WTC11 (cell line): ENCODE results near the gene PRKAR2B.
"Not testable (repeated sequence)": the region's sequence is repeated elsewhere in the genome, so short reads cannot be mapped to it uniquely, and the experiment has no call there.

Source experiments
- CBFB ChIP-seq: sonication (generic); formaldehyde crosslinking; IDR thresholded peaks from 2 replicates; pipeline ENCODE4 v1.8.1; 2022; ENCODE audit warnings: mild to moderate bottlenecking, low read depth, missing genetic modification reagents
- ELF4 ChIP-seq: sonication (generic); formaldehyde crosslinking; IDR thresholded peaks from 2 replicates; pipeline ENCODE4 v1.8.1; 2022; ENCODE audit warnings: low read depth, mild to moderate bottlenecking, moderate library complexity, missing genetic modification reagents
- FOXP1 ChIP-seq: sonication (generic); formaldehyde crosslinking; IDR thresholded peaks from 2 replicates; pipeline ENCODE4 v1.8.0; 2022; ENCODE audit warnings: missing genetic modification reagents, mild to moderate bottlenecking, moderate library complexity, borderline replicate concordance
- MAX ChIP-seq: sonication (generic); formaldehyde crosslinking; IDR thresholded peaks from 2 replicates; pipeline ENCODE4 v1.8.0; 2022; ENCODE audit warnings: mild to moderate bottlenecking, missing genetic modification reagents
- MXD4 ChIP-seq: fragments of 250-450 bp; sonication (Bioruptor Pico); IDR thresholded peaks from 2 replicates; pipeline ENCODE4 v1.8.0; 2021; ENCODE audit warnings: mild to moderate bottlenecking, moderate library complexity, borderline replicate concordance
- RELA ChIP-seq: sonication (generic); formaldehyde crosslinking; IDR thresholded peaks from 2 replicates; pipeline ENCODE4 v1.8.1; 2022; ENCODE audit warnings: missing genetic modification reagents, mild to moderate bottlenecking, borderline replicate concordance
- TEAD4 ChIP-seq: sonication (generic); formaldehyde crosslinking; IDR thresholded peaks from 2 replicates; pipeline ENCODE4 v1.8.0; 2022; ENCODE audit warnings: mild to moderate bottlenecking, missing genetic modification reagents
- TP53 ChIP-seq: sonication (generic); formaldehyde crosslinking; IDR thresholded peaks from 2 replicates; pipeline ENCODE4 v1.8.1; 2023; ENCODE audit warnings: mild to moderate bottlenecking, missing genetic modification reagents
- TF ChIP-seq, protein P1 (sequence below): fragments of 200-600 bp; IDR thresholded peaks from 2 replicates; pipeline ENCODE4 v1.8.0; 2022; ENCODE audit warnings: antibody characterized with exemption
- TF ChIP-seq, protein P2 (sequence below): sonication (generic); formaldehyde crosslinking; IDR thresholded peaks from 2 replicates; pipeline ENCODE4 v1.8.0; 2023; ENCODE audit warnings: mild to moderate bottlenecking, missing genetic modification reagents
- TF ChIP-seq, protein P3 (sequence below): sonication (generic); formaldehyde crosslinking; conservative IDR thresholded peaks from 2 replicates; pipeline ENCODE4 v1.8.1; 2022; ENCODE audit warnings: mild to moderate bottlenecking, missing genetic modification reagents
- TF ChIP-seq, protein P4 (sequence below): fragments of 250-450 bp; sonication (Bioruptor Pico); IDR thresholded peaks from 2 replicates; pipeline ENCODE4 v2.1.2; 2022; ENCODE audit warnings: mild to moderate bottlenecking, moderate library complexity
- TF ChIP-seq, protein P5 (sequence below): sonication (generic); formaldehyde crosslinking; IDR thresholded peaks from 2 replicates; pipeline ENCODE4 v1.8.1; 2022; ENCODE audit warnings: mild to moderate bottlenecking, moderate library complexity, missing genetic modification reagents

DNA sequence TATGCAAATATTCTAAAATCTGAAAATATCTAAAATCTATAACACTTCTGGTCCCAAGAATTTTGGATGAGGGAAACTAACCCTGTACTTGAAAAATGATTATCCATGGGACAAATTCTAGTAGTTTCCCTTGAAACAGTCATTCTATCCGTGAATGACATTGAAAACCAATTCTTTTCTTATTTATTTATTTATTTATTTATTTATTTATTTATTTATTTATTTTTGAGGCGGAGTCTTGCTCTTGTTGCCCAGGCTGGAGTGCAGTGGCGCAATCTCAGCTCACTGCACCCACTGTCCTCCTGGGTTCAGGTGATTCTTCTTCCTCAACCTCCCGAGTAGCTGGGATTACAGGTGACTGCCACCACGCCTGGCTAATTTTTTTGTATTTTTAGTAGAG lies 99.4 kb downstream of the PRKAR2B start:
- not testable (repeated sequence) for TF ChIP-seq FOXP1 (CRISPR knock-in tag); TEAD4 (CRISPR knock-in tag); CBFB (CRISPR knock-in tag); MXD4 (CRISPR knock-in tag); MAX (CRISPR knock-in tag); TP53; RELA (CRISPR knock-in tag); ELF4
- TF ChIP-seq, protein P1, sequence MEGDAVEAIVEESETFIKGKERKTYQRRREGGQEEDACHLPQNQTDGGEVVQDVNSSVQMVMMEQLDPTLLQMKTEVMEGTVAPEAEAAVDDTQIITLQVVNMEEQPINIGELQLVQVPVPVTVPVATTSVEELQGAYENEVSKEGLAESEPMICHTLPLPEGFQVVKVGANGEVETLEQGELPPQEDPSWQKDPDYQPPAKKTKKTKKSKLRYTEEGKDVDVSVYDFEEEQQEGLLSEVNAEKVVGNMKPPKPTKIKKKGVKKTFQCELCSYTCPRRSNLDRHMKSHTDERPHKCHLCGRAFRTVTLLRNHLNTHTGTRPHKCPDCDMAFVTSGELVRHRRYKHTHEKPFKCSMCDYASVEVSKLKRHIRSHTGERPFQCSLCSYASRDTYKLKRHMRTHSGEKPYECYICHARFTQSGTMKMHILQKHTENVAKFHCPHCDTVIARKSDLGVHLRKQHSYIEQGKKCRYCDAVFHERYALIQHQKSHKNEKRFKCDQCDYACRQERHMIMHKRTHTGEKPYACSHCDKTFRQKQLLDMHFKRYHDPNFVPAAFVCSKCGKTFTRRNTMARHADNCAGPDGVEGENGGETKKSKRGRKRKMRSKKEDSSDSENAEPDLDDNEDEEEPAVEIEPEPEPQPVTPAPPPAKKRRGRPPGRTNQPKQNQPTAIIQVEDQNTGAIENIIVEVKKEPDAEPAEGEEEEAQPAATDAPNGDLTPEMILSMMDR, result not testable (repeated sequence)
- TF ChIP-seq, protein P2, sequence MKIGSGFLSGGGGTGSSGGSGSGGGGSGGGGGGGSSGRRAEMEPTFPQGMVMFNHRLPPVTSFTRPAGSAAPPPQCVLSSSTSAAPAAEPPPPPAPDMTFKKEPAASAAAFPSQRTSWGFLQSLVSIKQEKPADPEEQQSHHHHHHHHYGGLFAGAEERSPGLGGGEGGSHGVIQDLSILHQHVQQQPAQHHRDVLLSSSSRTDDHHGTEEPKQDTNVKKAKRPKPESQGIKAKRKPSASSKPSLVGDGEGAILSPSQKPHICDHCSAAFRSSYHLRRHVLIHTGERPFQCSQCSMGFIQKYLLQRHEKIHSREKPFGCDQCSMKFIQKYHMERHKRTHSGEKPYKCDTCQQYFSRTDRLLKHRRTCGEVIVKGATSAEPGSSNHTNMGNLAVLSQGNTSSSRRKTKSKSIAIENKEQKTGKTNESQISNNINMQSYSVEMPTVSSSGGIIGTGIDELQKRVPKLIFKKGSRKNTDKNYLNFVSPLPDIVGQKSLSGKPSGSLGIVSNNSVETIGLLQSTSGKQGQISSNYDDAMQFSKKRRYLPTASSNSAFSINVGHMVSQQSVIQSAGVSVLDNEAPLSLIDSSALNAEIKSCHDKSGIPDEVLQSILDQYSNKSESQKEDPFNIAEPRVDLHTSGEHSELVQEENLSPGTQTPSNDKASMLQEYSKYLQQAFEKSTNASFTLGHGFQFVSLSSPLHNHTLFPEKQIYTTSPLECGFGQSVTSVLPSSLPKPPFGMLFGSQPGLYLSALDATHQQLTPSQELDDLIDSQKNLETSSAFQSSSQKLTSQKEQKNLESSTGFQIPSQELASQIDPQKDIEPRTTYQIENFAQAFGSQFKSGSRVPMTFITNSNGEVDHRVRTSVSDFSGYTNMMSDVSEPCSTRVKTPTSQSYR (CRISPR knock-in tag), result not testable (repeated sequence)
- TF ChIP-seq, protein P3, sequence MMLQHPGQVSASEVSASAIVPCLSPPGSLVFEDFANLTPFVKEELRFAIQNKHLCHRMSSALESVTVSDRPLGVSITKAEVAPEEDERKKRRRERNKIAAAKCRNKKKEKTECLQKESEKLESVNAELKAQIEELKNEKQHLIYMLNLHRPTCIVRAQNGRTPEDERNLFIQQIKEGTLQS (CRISPR knock-in tag), result not testable (repeated sequence)
- TF ChIP-seq, protein P4, sequence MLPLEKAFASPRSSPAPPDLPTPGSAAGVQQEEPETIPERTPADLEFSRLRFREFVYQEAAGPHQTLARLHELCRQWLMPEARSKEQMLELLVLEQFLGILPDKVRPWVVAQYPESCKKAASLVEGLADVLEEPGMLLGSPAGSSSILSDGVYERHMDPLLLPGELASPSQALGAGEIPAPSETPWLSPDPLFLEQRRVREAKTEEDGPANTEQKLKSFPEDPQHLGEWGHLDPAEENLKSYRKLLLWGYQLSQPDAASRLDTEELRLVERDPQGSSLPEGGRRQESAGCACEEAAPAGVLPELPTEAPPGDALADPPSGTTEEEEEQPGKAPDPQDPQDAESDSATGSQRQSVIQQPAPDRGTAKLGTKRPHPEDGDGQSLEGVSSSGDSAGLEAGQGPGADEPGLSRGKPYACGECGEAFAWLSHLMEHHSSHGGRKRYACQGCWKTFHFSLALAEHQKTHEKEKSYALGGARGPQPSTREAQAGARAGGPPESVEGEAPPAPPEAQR, result not testable (repeated sequence)
- TF ChIP-seq, protein P5, sequence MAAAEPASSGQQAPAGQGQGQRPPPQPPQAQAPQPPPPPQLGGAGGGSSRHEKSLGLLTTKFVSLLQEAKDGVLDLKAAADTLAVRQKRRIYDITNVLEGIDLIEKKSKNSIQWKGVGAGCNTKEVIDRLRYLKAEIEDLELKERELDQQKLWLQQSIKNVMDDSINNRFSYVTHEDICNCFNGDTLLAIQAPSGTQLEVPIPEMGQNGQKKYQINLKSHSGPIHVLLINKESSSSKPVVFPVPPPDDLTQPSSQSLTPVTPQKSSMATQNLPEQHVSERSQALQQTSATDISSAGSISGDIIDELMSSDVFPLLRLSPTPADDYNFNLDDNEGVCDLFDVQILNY (CRISPR knock-in tag), result not testable (repeated sequence)
